Lower lobe of right lung (tissue), 2 donors: ENCODE results near the gene DZIP3. TPM values are rescaled to one million over a fixed set of nuclear protein-coding genes. Genes with fewer than 3 reads are reported as not detected.

ENCODE experiments used
- ATAC-seq, 2 donors: fragments of 200-7000 bp; cut with Tn5 transposase; one replicate each; pipeline ENCODE4 v1.9.1; 2020 to 2022; ENCODE audit warnings: mild to moderate bottlenecking in 2 of 2, moderate library complexity in 2 of 2
- DNase-seq: peaks from one replicate; pipeline ENCODE4 v3.0.0-alpha.2; 2020
- H3K27ac ChIP-seq: fragments of 200-600 bp; one replicate; pipeline ENCODE4 v1.8.0; 2022
- H3K27me3 ChIP-seq: fragments of 200-600 bp; one replicate; pipeline ENCODE4 v1.8.0; 2022; ENCODE audit warnings: low read depth
- H3K36me3 ChIP-seq: fragments of 200-600 bp; one replicate; pipeline ENCODE4 v1.8.0; 2022; ENCODE audit warnings: mild to moderate bottlenecking
- H3K4me1 ChIP-seq: fragments of 200-600 bp; one replicate; pipeline ENCODE4 v1.8.0; 2022
- H3K4me3 ChIP-seq: fragments of 200-600 bp; one replicate; pipeline ENCODE4 v1.8.0; 2022; ENCODE audit warnings: mild to moderate bottlenecking
- H3K9me3 ChIP-seq: fragments of 200-600 bp; one replicate; pipeline ENCODE4 v1.8.0; 2022
- CTCF ChIP-seq: fragments of 200-600 bp; IDR thresholded peaks from one replicate; pipeline ENCODE4 v1.8.0; 2022; ENCODE audit warnings: antibody characterized with exemption, mild to moderate bottlenecking
- intact Hi-C: fragments of 100-400 bp; cut with DNase I; formaldehyde crosslinking; loops from one replicate; pipeline ENCODE4 v1.11.0; 2022
- total RNA-seq: library from RNA; stranded (reverse); fragmentation: NEBNext Ultra II Directional; extraction: Animal tissue kit (Norgen Biotek cat#: 25700); gene quantifications from one replicate; pipeline ENCODE4 v1.2.1, GENCODE V29; 2021
- donor health status: DM: no; HTN: yes; CAD: no; lungs with severe emphysema.

DZIP3 gene
- total RNA-seq, 1 donor from 2014 or later = 13.5 TPM

GRCh38 chr3:108713816-108714215, 124.3 kb downstream of the DZIP3 start:
- no peak overlapping the region for H3K4me3 ChIP-seq
- no peaks in the 10 kb centered on the region for H3K4me1 ChIP-seq
- no peaks in the 10 kb centered on the region for H3K27me3 ChIP-seq
- ATAC-seq (no peak), DNase-seq (no peak)
- H3K36me3 ChIP-seq = no peaks in the 10 kb centered on the region
- H3K9me3 ChIP-seq = no peaks in the 10 kb centered on the region
- no peak overlapping the region for H3K27ac ChIP-seq
- intact Hi-C loops = no loop called here
- no peak for TF ChIP-seq CTCF

- no peaks in the 10 kb centered on the region for H3K9me3 ChIP-seq
- H3K4me3 ChIP-seq = no peak overlapping the region
- ATAC-seq (no peak), DNase-seq (no peak)
- no peak for TF ChIP-seq CTCF
- H3K36me3 ChIP-seq = no peaks in the 10 kb centered on the region
- no peaks in the 10 kb centered on the region for H3K4me1 ChIP-seq
- H3K27me3 ChIP-seq = no peaks in the 10 kb centered on the region
- no peak overlapping the region for H3K27ac ChIP-seq
- intact Hi-C loops = no loop called here
Observed at GRCh38 chr3:108718454-108718853, 128.9 kb downstream of the DZIP3 start.

GRCh38 chr3:108719178-108719806, 129.8 kb downstream of the DZIP3 start:
- H3K4me1 ChIP-seq = no peaks in the 10 kb centered on the region
- H3K36me3 ChIP-seq = no peaks in the 10 kb centered on the region
- H3K27me3 ChIP-seq = no peaks in the 10 kb centered on the region
- ATAC-seq (no peak), DNase-seq (no peak)
- no peak overlapping the region for H3K4me3 ChIP-seq
- no peak for TF ChIP-seq CTCF
- intact Hi-C loops = no loop called here
- no peak overlapping the region for H3K27ac ChIP-seq
- H3K9me3 ChIP-seq = no peaks in the 10 kb centered on the region

- Histone ChIP-seq H3K4me3 (no peak overlapping the region), H3K9me3 (no peaks in the 10 kb centered on the region), H3K27ac (no peak overlapping the region), H3K27me3 (no peaks in the 10 kb centered on the region), H3K4me1 (no peaks in the 10 kb centered on the region), H3K36me3 (no peaks in the 10 kb centered on the region)
- DNase-seq (no peak), ATAC-seq (no peak)
- intact Hi-C loops = no loop called here
- TF ChIP-seq CTCF = no peak
Observed at GRCh38 chr3:108722724-108723123, 133.2 kb downstream of the DZIP3 start.

- Histone ChIP-seq H3K36me3 (no peaks in the 10 kb centered on the region), H3K27ac (no peak overlapping the region), H3K27me3 (no peaks in the 10 kb centered on the region), H3K9me3 (no peaks in the 10 kb centered on the region), H3K4me1 (no peaks in the 10 kb centered on the region), H3K4me3 (no peak overlapping the region)
- intact Hi-C loops = no loop called here
- ATAC-seq (no peak), DNase-seq (no peak)
- TF ChIP-seq CTCF = no peak
Observed at GRCh38 chr3:108724101-108724500, 134.6 kb downstream of the DZIP3 start.
